HG02798 (cell line): Measurements from ENCODE around the gene TXNDC11.
A peak's percentile ranks its signal among the peaks of the same experiment; 100 is the strongest.

Experiments
- ATAC-seq: cut with Tn5 transposase; IDR thresholded peaks from one replicate; pipeline ENCODE4 v1.9.1; 2021; ENCODE audit warnings: mild to moderate bottlenecking; ENCODE audit not compliant: unreplicated experiment, poor library complexity

Gene TXNDC11

GRCh38 chr16:11691771-11692170, 50.9 kb downstream of the TXNDC11 start:
- ATAC-seq, result no peak

GRCh38 chr16:11691235-11691634, 51.4 kb downstream of the TXNDC11 start:
- no peak for ATAC-seq

GRCh38 chr16:11689031-11689840, 53.4 kb downstream of the TXNDC11 start:
- peak; percentile 88 for ATAC-seq

GRCh38 chr16:11688520-11688886, 54.2 kb downstream of the TXNDC11 start:
- no peak for ATAC-seq

- no peak for ATAC-seq
Measured at GRCh38 chr16:11687601-11688519, 54.8 kb downstream of the TXNDC11 start.

GRCh38 chr16:11686713-11687380, 55.8 kb downstream of the TXNDC11 start:
- no peak for ATAC-seq

- ATAC-seq, result no peak
Measured at GRCh38 chr16:11685844-11686618, 56.6 kb downstream of the TXNDC11 start.

GRCh38 chr16:11684231-11685025, 58.2 kb downstream of the TXNDC11 start:
- no peak for ATAC-seq

GRCh38 chr16:11683145-11683544, 59.5 kb downstream of the TXNDC11 start:
- ATAC-seq, result no peak

- ATAC-seq, result no peak
Measured at GRCh38 chr16:11682655-11683096, 60.0 kb downstream of the TXNDC11 start.

- ATAC-seq, result peak; percentile 35
Measured at GRCh38 chr16:11681976-11682654, 60.5 kb downstream of the TXNDC11 start.

GRCh38 chr16:11681556-11681955, 61.1 kb downstream of the TXNDC11 start:
- ATAC-seq, result no peak

GRCh38 chr16:11679941-11680911, 62.4 kb downstream of the TXNDC11 start:
- no peak for ATAC-seq

GRCh38 chr16:11679250-11679649, 63.4 kb downstream of the TXNDC11 start:
- no peak for ATAC-seq

- ATAC-seq, result no peak
Measured at GRCh38 chr16:11677959-11678881, 64.4 kb downstream of the TXNDC11 start.

- ATAC-seq, result no peak
Measured at GRCh38 chr16:11677451-11677951, 65.2 kb downstream of the TXNDC11 start.
